Stomach (tissue), 4 donors: ENCODE results near the gene SPON2.

Source experiments
- CTCF ChIP-seq, 7 experiments: fragments of 450-650 bp in 4 of 7; fragments of 200-600 bp in 3 of 7; sonication (generic) in 3 of 7; IDR thresholded peaks; one replicate each; pipeline ENCODE4 v1.5.1; 2016 to 2019; ENCODE audit warnings: antibody characterized with exemption in 7 of 7, control low read depth in 2 of 7, mild to moderate bottlenecking in 1 of 7
- EP300 ChIP-seq: sonication (generic); formaldehyde crosslinking; IDR thresholded peaks from one replicate; pipeline ENCODE4 v1.6.1; 2017; ENCODE audit warnings: antibody characterized with exemption
- POLR2A ChIP-seq, 4 donors: fragments of 450-650 bp; IDR thresholded peaks; one replicate each; pipeline ENCODE4 v1.6.1; 2016; ENCODE audit warnings: antibody characterized with exemption in 4 of 4, control low read depth in 2 of 4, mild to moderate bottlenecking in 1 of 4, moderate library complexity in 1 of 4
- POLR2AphosphoS5 ChIP-seq, 3 donors: sonication (generic); formaldehyde crosslinking; IDR thresholded peaks; one replicate each; pipeline ENCODE4 v1.6.1; 2016; ENCODE audit warnings: antibody characterized with exemption in 3 of 3

GRCh38 chr4:1155314-1155713 is 17.1 kb downstream of the SPON2 start:
- TF ChIP-seq CTCF (IDR thresholded peaks at IDR 0.05) (no peak), POLR2AphosphoS5 (IDR thresholded peaks at IDR 0.05) (no peak), POLR2A (IDR thresholded peaks at IDR 0.05) (no peak), EP300 (no peak)
